Measurements from ENCODE around the gene SMARCB1. TPM values are rescaled to one million over a fixed set of nuclear protein-coding genes. Genes with fewer than 3 reads are reported as not detected.

SMARCB1 gene

DNA sequence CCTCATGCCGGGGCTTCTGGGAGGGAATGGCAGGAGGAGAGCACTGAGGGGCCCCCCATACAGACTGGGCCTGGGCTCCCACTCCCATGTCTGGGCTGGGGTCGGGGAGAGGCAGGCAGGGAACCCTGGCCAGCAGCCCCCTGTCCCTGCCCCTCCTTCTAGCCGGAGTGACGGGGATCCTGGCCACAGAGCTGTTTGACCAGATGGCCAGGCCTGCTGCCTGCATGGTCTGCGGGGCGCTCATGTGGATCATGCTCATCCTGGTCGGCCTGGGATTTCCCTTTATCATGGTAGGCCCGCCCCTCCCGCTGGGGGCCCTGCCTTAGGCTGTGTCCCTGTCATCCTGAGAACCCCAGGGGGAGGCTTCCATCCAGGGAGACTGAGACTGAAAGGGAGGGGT, 97.4 kb downstream of the SMARCB1 start:
- Histone ChIP-seq H3K18ac (ENCODE audit: low read length) (no peak overlapping the region), H3K27ac (replicated peaks; ENCODE audit: low read length) (no peak overlapping the region), H2BK12ac (ENCODE audit: low read length) (peak overlapping the region; percentile 22), H4K91ac (ENCODE audit: low read depth, low read length, poor library complexity) (no peak overlapping the region), H3K9me3 (replicated peaks in 1 of 2; ENCODE audit: control insufficient read depth in 2 of 2, insufficient read depth in 1 of 2, low read depth in 1 of 2, low read length in 2 of 2) (no peaks in the 10 kb centered on the region), H3K36me3 (replicated peaks in 1 of 2; ENCODE audit: control insufficient read depth in 2 of 2, insufficient read depth in 2 of 2, low read length in 2 of 2) (peaks cover 2 to 34% of the 10 kb centered on the region in 2 donors), H3K4ac (ENCODE audit: low read length) (no peak overlapping the region), H4K8ac (ENCODE audit: low read depth, low read length) (no peak overlapping the region), H3K23ac (ENCODE audit: low read depth, low read length, poor library complexity) (no peak overlapping the region), H3K27me3 (ENCODE audit: control insufficient read depth in 3 of 3, insufficient read depth in 3 of 3, low read depth in 1 of 3, low read length in 3 of 3) (no peaks in the 10 kb centered on the region), H2BK5ac (ENCODE audit: low read length) (no peak overlapping the region), H3K9ac (ENCODE audit: low read depth, low read length, poor library complexity) (no peak overlapping the region), H2BK15ac (ENCODE audit: low read length) (no peak overlapping the region), H3K79me1 (ENCODE audit: low read depth, low read length) (peaks cover 3% of the 10 kb centered on the region), H2AFZ (ENCODE audit: low read length) (no peak overlapping the region), H3K14ac (ENCODE audit: low read length) (no peak overlapping the region), H2BK120ac (ENCODE audit: low read depth, low read length) (no peak overlapping the region), H2AK5ac (ENCODE audit: low read depth, low read length) (peak overlapping the region; percentile 81), H3K4me3 (ENCODE audit: low read length in 2 of 2) (no peak overlapping the region), H3K4me1 (ENCODE audit: control insufficient read depth in 2 of 2, insufficient read depth in 1 of 2, low read depth in 1 of 2, low read length in 2 of 2) (peaks cover 0 to 3% of the 10 kb centered on the region in 2 donors), H3K4me2 (ENCODE audit: insufficient read depth, low read length, poor library complexity, severe bottlenecking) (no peak overlapping the region)
- no CpG with 5 or more reads among the region's 9 CpGs for WGBS, 2 donors (ENCODE audit: extremely low coverage in 2 of 2, insufficient read length in 2 of 2, insufficient replicate concordance in 1 of 2)
- DNase-seq (ENCODE audit: low spot score): no peak

Small RNA genes lying within 50 kb of the gene (small RNA-seq; reads per million reads assigned to genes)
- gene RN7SL268P (ENCODE audit: insufficient read depth): not detected
